GM12874 (cell line): ENCODE results near the gene STK39.

ENCODE experiments used
- TF ChIP-seq, protein P1 (sequence below): IDR thresholded peaks from 2 replicates; pipeline ENCODE4 v1.5.1; 2011; ENCODE audit warnings: low read depth, mild to moderate bottlenecking, control low read depth, low read length, moderate library complexity; ENCODE audit not compliant: insufficient read depth

STK39 gene

DNA sequence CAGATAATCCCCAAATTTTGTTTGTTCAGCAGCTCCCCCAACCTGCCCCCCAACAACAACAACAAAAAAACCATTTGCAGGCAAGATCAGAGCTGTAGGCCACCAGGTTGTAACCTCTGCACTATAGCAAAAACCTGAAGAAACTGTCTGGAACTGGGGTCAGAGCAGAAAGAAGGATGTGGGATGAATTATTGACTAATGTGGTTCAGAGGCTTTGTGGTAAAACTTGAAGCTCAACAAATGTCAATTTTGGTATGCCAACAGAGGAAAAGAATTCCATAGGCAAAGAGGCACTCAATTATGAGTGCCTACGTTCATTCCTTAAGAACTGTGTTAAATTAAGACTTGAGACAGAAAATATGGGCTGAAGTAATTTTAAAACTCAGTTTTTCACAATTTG, 255.1 kb downstream of the STK39 start:
- TF ChIP-seq, protein P1, sequence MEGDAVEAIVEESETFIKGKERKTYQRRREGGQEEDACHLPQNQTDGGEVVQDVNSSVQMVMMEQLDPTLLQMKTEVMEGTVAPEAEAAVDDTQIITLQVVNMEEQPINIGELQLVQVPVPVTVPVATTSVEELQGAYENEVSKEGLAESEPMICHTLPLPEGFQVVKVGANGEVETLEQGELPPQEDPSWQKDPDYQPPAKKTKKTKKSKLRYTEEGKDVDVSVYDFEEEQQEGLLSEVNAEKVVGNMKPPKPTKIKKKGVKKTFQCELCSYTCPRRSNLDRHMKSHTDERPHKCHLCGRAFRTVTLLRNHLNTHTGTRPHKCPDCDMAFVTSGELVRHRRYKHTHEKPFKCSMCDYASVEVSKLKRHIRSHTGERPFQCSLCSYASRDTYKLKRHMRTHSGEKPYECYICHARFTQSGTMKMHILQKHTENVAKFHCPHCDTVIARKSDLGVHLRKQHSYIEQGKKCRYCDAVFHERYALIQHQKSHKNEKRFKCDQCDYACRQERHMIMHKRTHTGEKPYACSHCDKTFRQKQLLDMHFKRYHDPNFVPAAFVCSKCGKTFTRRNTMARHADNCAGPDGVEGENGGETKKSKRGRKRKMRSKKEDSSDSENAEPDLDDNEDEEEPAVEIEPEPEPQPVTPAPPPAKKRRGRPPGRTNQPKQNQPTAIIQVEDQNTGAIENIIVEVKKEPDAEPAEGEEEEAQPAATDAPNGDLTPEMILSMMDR: no peak

DNA sequence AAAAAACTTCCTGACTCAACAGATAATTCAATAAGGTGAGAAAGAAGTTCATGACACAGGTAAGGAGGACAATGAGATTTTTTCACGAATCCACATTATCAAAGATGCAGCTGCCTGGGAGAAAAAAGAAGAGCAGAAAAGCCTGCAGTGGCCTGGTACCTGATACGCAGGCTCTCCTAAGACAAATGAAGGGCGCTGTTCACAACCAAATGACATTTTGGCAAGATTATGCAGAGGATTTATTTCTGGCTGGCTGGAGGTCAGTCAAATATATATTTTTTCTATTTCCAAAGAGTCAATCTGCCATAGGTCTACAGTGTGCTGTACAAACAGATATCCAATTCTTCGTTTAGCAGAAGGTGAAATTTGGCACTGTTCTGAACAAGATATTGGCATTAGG, 257.3 kb downstream of the STK39 start:
- TF ChIP-seq, protein P1: no peak

DNA sequence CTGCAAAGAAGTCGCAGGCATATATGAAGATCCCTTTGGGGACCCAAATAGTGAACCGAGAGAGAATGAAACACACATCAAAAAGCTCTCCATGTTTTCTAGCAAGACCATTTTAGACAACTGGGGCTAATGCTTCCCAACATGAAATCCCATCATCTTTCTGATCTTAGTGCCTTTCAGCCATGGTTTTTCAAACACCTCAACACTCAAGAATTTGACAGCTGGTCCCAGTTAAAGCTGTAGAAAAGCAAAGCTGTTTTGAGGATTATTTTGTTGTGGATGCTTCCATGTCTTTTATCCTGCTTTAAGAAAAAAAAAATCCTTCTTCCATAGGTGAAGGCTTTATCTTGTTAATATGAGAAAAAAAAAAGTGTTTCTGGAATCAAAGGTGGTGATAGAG, 259.1 kb downstream of the STK39 start:
- TF ChIP-seq, protein P1: no peak

DNA sequence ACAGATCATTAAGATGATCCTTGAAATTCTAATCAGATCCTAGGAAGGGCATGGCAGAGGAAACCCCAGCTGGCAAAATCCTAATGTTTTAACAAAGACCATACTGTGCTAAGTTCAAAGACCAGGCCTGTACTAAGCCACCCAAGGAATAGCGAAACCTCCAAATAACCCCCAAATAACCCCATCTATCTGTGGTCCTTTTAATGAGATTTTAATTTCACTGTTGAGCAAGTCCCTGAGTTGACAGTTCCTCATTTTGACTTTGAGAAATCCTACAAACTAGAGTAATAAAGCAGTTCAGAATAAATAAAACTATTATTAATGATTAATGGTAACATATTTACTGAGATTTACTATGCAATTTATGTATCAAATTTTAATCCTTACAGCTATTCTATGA, 259.8 kb downstream of the STK39 start:
- TF ChIP-seq, protein P1: no peak

DNA sequence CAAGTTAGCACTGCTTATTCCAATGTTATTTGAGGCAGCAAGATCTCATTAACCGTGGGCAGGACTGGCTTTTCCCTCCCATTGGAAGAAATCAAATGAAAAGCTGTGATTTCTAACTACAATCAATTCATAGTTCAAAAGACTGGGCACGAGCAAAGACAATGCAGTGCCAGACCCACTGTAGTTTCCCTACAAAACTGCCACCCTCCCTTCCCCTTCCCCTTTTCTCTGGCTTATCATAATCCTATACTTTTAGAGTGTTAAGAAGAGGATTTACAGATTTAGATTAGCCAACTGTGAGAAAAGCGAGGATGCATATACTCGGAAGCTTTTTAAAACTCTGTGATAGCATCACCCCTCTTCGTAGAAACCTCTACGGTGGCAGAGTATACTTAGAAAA, 260.4 kb downstream of the STK39 start:
- TF ChIP-seq, protein P1: no peak

DNA sequence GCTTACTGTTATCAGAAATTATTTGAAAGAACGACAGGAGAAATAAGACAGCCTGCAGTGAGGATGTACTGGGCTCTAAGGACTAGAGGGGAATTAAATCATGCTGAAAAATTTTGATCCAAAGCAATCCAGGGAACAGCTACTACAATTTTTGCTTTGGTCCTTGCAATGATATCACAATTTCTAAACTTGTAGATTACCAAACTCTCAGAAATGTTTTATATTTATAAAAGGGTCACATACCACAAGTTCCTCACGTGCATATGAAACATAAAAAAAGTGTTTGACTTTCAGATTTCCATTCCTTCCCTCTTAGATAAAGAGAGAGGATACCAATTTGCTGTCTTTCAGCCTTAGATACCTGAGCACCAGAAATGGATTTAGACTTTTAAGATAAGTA, 261.2 kb downstream of the STK39 start:
- TF ChIP-seq, protein P1: no peak

DNA sequence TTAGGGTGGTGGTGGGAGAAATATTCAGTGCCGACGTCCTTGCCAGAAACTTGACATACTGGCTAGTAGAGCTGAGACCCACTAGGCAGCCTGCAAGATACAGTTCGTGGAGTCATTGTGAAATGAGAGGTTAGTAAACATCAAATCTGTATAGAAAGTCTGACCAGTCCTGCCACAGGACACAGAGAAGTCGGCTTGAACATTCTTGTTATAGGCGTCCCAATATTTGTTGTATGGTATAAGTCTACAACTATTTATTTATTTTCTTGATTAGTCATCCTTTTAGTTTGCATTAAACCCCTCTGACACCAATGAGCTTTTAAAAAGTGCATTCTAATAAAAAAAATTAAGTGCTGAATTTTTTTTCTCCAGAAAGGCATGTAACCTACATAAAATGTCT, 265.4 kb downstream of the STK39 start:
- TF ChIP-seq, protein P1: no peak

DNA sequence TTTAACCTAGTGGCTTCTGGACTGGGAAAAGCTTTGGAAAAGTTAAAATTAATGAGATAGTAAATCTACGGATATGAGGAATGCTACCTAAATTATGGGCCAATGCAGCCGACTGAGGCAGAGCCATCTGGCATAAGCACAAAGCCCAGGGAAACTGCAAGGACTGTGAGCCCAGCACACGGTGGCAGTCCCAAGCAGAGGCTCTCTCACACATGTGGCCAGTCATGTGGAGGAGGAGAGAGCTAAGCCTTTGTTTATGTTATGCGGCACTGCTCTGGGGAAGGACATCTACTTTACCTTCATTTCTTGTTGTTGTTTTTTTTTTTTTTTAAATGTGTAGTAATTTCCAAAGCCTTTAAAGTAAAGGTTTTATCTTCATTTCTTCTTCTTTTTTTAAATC, 267.0 kb downstream of the STK39 start:
- TF ChIP-seq, protein P1: no peak
